Endothelial cell of umbilical vein (primary cell): Measurements from ENCODE around the gene BCAR1. TPM values are rescaled to one million over a fixed set of nuclear protein-coding genes. Genes with fewer than 3 reads are reported as not detected.

Experiments
- BruUV-seq: library from RNA; stranded (reverse); fragments of 400-500 nt; replicated peaks from 2 replicates; lab custom pipeline; 2021; lab: Mats Ljungman, UMichigan
- CTCF ChIA-PET: fragments of 300-600, 350-600 bp; sonication (Branson Sonifier 250); formaldehyde crosslinking; loops from one replicate; lab custom pipeline; 2021; ENCODE audit warnings: antibody characterized with exemption, inconsistent platforms; lab: Charles Lee
- POLR2A ChIA-PET: fragments of 300-600, 350-600 bp; sonication (Branson Sonifier 250); formaldehyde crosslinking; loops from one replicate; lab custom pipeline; 2021; ENCODE audit warnings: antibody characterized with exemption, inconsistent platforms; lab: Charles Lee
- DNase-seq: peaks from one replicate; pipeline ENCODE4 v3.0.0-alpha.2; 2011; ENCODE audit warnings: low read depth, low spot score
- FAIRE-seq: peaks from 2 replicates; lab custom pipeline; 2011; peaks lifted over from hg19 to GRCh38; lab: Jason Lieb, UNC
- H2AFZ ChIP-seq: 2 replicates; pipeline ENCODE4 v1.6.0; 2012; ENCODE audit warnings: low read depth, low read length, control low read depth, inconsistent platforms
- H3K27ac ChIP-seq: 2 replicates; pipeline ENCODE4 v1.5.1; 2011; ENCODE audit warnings: low read depth, mild to moderate bottlenecking, control low read depth, low read length, moderate library complexity; ENCODE audit not compliant: insufficient read depth
- H3K27me3 ChIP-seq, 2 experiments: 2 replicates each; pipeline versions ENCODE4 v1.6.0 to v1.6.1; 2011; ENCODE audit warnings: low read length in 2 of 2, mixed read lengths in 1 of 2; ENCODE audit not compliant: control insufficient read depth in 2 of 2, insufficient read depth in 2 of 2
- H3K36me3 ChIP-seq, 2 experiments: 2 replicates in 1 of 2; 3 replicates in 1 of 2; pipeline ENCODE4 v1.5.1; 2011; ENCODE audit warnings: low read length in 2 of 2, mild to moderate bottlenecking in 1 of 2, moderate library complexity in 1 of 2; ENCODE audit not compliant: control insufficient read depth in 2 of 2, insufficient read depth in 2 of 2; ENCODE audit errors: extremely low read depth in 1 of 2
- H3K4me1 ChIP-seq: 3 replicates; pipeline ENCODE4 v1.5.1; 2011; ENCODE audit warnings: mild to moderate bottlenecking, low read length; ENCODE audit not compliant: control insufficient read depth, insufficient read depth; ENCODE audit errors: extremely low read depth
- H3K4me2 ChIP-seq: 2 replicates; pipeline ENCODE4 v1.6.1; 2011; ENCODE audit warnings: low read length, control low read depth, mixed read lengths; ENCODE audit not compliant: insufficient read depth
- H3K4me3 ChIP-seq, 3 experiments: fragments of 200-600 bp in 1 of 3; sonication (generic), shearing (Covaris generic) in 1 of 3; replicated peaks in 1 of 3; 2 replicates each; pipeline ENCODE4 v1.5.1; 2011 to 2016; ENCODE audit warnings: control low read depth in 3 of 3, low read length in 3 of 3, mild to moderate bottlenecking in 2 of 3, inconsistent platforms in 1 of 3, low read depth in 1 of 3, moderate library complexity in 1 of 3; ENCODE audit not compliant: insufficient read depth in 1 of 3
- H3K79me2 ChIP-seq: 2 replicates; pipeline ENCODE4 v1.6.0; 2012; ENCODE audit warnings: low read length, inconsistent platforms; ENCODE audit not compliant: control insufficient read depth, insufficient read depth
- H3K9ac ChIP-seq: replicated peaks from 2 replicates; pipeline ENCODE3; 2011; ENCODE audit warnings: low read length, control low read depth; ENCODE audit not compliant: insufficient read depth; ENCODE audit errors: extremely low read depth
- H3K9me1 ChIP-seq: replicated peaks from 3 replicates; pipeline ENCODE4 v1.6.0; 2011; ENCODE audit warnings: mild to moderate bottlenecking, low read length; ENCODE audit not compliant: control insufficient read depth, insufficient read depth; ENCODE audit errors: extremely low read depth
- H3K9me3 ChIP-seq: replicated peaks from 2 replicates; pipeline ENCODE4 v1.5.1; 2012; ENCODE audit warnings: low read length, inconsistent platforms; ENCODE audit not compliant: control insufficient read depth, insufficient read depth
- H4K20me1 ChIP-seq: replicated peaks from 2 replicates; pipeline ENCODE3; 2011; ENCODE audit warnings: mild to moderate bottlenecking, low read length; ENCODE audit not compliant: control insufficient read depth, insufficient read depth; ENCODE audit errors: extremely low read depth
- EZH2 ChIP-seq: IDR thresholded peaks from 2 replicates; pipeline ENCODE4 v1.6.1; 2012; ENCODE audit warnings: borderline replicate concordance, low read depth, mild to moderate bottlenecking, moderate library complexity, low read length, inconsistent platforms; ENCODE audit not compliant: severe bottlenecking
- FOS ChIP-seq: IDR thresholded peaks from 2 replicates; pipeline ENCODE4 v1.6.1; 2011; ENCODE audit warnings: mild to moderate bottlenecking, low read length, moderate library complexity, borderline replicate concordance; ENCODE audit not compliant: insufficient read depth
- POLR2AphosphoS5 ChIP-seq: IDR thresholded peaks from 2 replicates; pipeline ENCODE4 v1.6.1; 2012; ENCODE audit warnings: low read depth, mild to moderate bottlenecking, control low read depth, low read length, moderate library complexity; ENCODE audit not compliant: insufficient read depth
- dilution Hi-C: fragments of 300-500 bp; cut with MboI; formaldehyde crosslinking; loops from one replicate; pipeline ENCODE4 v1.15.0; 2019; ENCODE audit warnings: low sequenced_read_pairs; ENCODE audit not compliant: extremely low pct_ligation_motif_present
- intact Hi-C: fragments of 100-400 bp; cut with micrococcal nuclease; formaldehyde crosslinking; loops from one replicate; pipeline ENCODE4 v1.10.0; 2022
- polyA plus RNA-seq, 4 experiments: library from polyadenylated mRNA; depleted of rRNA in 3 of 4; stranded (reverse) in 3 of 4; unstranded in 1 of 4; fragments of >200 nt; gene quantifications; 2 replicates each; pipeline versions ENCODE4 v1.2.1 to v1.2.3, GENCODE V29; 2011 to 2012; ENCODE audit warnings: missing spikeins in 1 of 4
- total RNA-seq: library from RNA; stranded (reverse); gene quantifications from 2 replicates; pipeline ENCODE4 v1.2.3, GENCODE V29; 2021

Gene BCAR1
- total and polyA plus RNA-seq, 2 donors (not counting 3 experiments of a cell fraction or from before 2014, with no cell fraction given), result 171 to 267 TPM

- POLR2A ChIA-PET, result no interaction called here
- Histone ChIP-seq H3K27ac (no peak overlapping the region), H3K4me2 (no peak overlapping the region), H2AFZ (no peak overlapping the region), H4K20me1 (no peaks in the 10 kb centered on the region), H3K27me3 (no peaks in the 10 kb centered on the region), H3K4me3 (no peak overlapping the region), H3K9ac (no peak overlapping the region), H3K9me3 (no peaks in the 10 kb centered on the region), H3K36me3 (peaks cover 2 to 5% of the 10 kb centered on the region in 2 experiments), H3K9me1 (no peaks in the 10 kb centered on the region), H3K79me2 (peaks cover 95% of the 10 kb centered on the region), H3K4me1 (peaks cover 80% of the 10 kb centered on the region)
- DNase-seq, result no peak
- TF ChIP-seq FOS, result no peak
- no peak for FAIRE-seq
- CTCF ChIA-PET, result no interaction called here
- no TSS peak for BruUV-seq
- intact Hi-C loops (no loop called here), dilution Hi-C loops (no loop called here)
Measured at GRCh38 chr16:75258807-75259141, 7.3 kb upstream of the BCAR1 start.

GRCh38 chr16:75257886-75258806 is 6.7 kb upstream of the BCAR1 start:
- Histone ChIP-seq H4K20me1 (no peaks in the 10 kb centered on the region), H3K27me3 (no peaks in the 10 kb centered on the region), H3K9me3 (no peaks in the 10 kb centered on the region), H3K27ac (no peak overlapping the region), H3K79me2 (peaks cover 95% of the 10 kb centered on the region), H3K4me2 (no peak overlapping the region), H2AFZ (no peak overlapping the region), H3K36me3 (peaks cover 2 to 3% of the 10 kb centered on the region in 2 experiments), H3K9me1 (no peaks in the 10 kb centered on the region), H3K4me1 (peaks cover 80% of the 10 kb centered on the region), H3K4me3 (no peak overlapping the region), H3K9ac (no peak overlapping the region)
- intact Hi-C loops (no loop called here), dilution Hi-C loops (no loop called here)
- POLR2A ChIA-PET, result no interaction called here
- no peak for TF ChIP-seq FOS
- TF ChIP-seq POLR2AphosphoS5, result peak; percentile 17
- no peak for TF ChIP-seq EZH2
- CTCF ChIA-PET, result interaction anchor here (1.3 to 1.6 kb wide), 2 partner anchors 24 to 127 kb away, joined by 6 read pairs; no protein-coding TSS in a partner anchor
- no TSS peak for BruUV-seq
- FAIRE-seq (no peak), DNase-seq (no peak)
